Neuron (in vitro differentiated cells): ENCODE results near the gene RNF114.

Experiments
- H2AFZ ChIP-seq: one replicate; pipeline ENCODE4 v1.6.1; 2013; ENCODE audit warnings: low read depth, mild to moderate bottlenecking, inconsistent platforms, low read length, moderate library complexity
- H3K27me3 ChIP-seq: one replicate; pipeline ENCODE4 v1.6.1; 2013; ENCODE audit warnings: low read length; ENCODE audit not compliant: insufficient read depth
- H3K36me3 ChIP-seq: one replicate; pipeline ENCODE4 v1.6.1; 2013; ENCODE audit warnings: low read length; ENCODE audit not compliant: insufficient read depth
- H3K4me1 ChIP-seq: one replicate; pipeline ENCODE4 v1.6.1; 2013; ENCODE audit warnings: low read length; ENCODE audit not compliant: insufficient read depth
- H3K4me3 ChIP-seq: 2 replicates; pipeline ENCODE4 v1.5.1; 2013; ENCODE audit warnings: mild to moderate bottlenecking, low read length, moderate library complexity
- H3K9me3 ChIP-seq: one replicate; pipeline ENCODE4 v1.6.1; 2013; ENCODE audit warnings: low read length

Gene RNF114

GRCh38 chr20:49908258-49908565 is 28.0 kb upstream of the RNF114 start:
- H3K27me3 ChIP-seq: no peaks in the 10 kb centered on the region
- peaks cover 43% of the 10 kb centered on the region for H3K36me3 ChIP-seq
- no peaks in the 10 kb centered on the region for H3K9me3 ChIP-seq

GRCh38 chr20:49909499-49910339 is 26.5 kb upstream of the RNF114 start:
- Histone ChIP-seq H2AFZ (no peak overlapping the region), H3K4me3 (no peak overlapping the region), H3K9me3 (no peaks in the 10 kb centered on the region), H3K36me3 (peaks cover 34% of the 10 kb centered on the region), H3K4me1 (peaks cover 31% of the 10 kb centered on the region), H3K27me3 (no peaks in the 10 kb centered on the region)

More at GRCh38 chr20:49908258-49908565, 28.0 kb upstream of the RNF114 start:
- Histone ChIP-seq H2AFZ (no peak overlapping the region), H3K4me1 (peaks cover 18% of the 10 kb centered on the region), H3K4me3 (no peak overlapping the region)

GRCh38 chr20:49910340-49910706 is 25.9 kb upstream of the RNF114 start:
- no peaks in the 10 kb centered on the region for H3K9me3 ChIP-seq
- peaks cover 28% of the 10 kb centered on the region for H3K36me3 ChIP-seq
- no peak overlapping the region for H2AFZ ChIP-seq
- H3K4me3 ChIP-seq: no peak overlapping the region
- H3K4me1 ChIP-seq: peaks cover 31% of the 10 kb centered on the region
- H3K27me3 ChIP-seq: no peaks in the 10 kb centered on the region

DNA sequence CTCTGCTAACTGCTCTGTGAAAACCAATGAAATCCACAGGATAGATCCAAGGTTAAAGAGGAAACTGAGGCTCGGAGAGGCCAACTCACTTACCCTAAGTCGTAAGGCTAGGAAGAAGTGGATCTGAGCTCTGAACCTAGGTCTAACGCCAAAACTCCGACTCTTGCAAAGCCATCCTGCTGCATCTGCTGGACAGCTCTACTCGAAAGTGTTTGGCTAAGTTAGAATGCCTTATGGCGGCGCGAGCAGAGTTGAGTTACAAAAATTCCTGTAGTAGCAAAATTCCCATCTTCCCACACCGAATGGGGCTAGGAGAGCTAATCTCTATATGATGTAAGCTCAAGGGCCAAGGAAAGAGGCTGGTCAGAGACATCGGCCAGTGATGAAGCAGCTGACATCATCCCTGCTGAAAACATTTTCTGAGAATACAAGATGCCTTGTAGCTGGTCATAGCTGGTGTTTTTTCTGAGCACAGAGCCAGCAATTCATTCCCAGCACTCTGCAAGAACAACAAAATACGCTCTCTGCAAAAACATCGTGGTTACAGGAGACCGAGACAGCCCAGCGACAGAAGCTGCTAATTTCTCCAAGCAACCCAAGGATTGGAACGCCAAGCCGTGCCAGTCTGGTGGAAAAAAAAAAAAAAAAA is 22.7 kb upstream of the RNF114 start:
- Histone ChIP-seq H2AFZ (no peak overlapping the region), H3K9me3 (no peaks in the 10 kb centered on the region), H3K4me1 (peaks cover 34% of the 10 kb centered on the region), H3K27me3 (no peaks in the 10 kb centered on the region), H3K36me3 (peaks cover under 1% of the 10 kb centered on the region), H3K4me3 (peak overlapping the region; percentile 14)

DNA sequence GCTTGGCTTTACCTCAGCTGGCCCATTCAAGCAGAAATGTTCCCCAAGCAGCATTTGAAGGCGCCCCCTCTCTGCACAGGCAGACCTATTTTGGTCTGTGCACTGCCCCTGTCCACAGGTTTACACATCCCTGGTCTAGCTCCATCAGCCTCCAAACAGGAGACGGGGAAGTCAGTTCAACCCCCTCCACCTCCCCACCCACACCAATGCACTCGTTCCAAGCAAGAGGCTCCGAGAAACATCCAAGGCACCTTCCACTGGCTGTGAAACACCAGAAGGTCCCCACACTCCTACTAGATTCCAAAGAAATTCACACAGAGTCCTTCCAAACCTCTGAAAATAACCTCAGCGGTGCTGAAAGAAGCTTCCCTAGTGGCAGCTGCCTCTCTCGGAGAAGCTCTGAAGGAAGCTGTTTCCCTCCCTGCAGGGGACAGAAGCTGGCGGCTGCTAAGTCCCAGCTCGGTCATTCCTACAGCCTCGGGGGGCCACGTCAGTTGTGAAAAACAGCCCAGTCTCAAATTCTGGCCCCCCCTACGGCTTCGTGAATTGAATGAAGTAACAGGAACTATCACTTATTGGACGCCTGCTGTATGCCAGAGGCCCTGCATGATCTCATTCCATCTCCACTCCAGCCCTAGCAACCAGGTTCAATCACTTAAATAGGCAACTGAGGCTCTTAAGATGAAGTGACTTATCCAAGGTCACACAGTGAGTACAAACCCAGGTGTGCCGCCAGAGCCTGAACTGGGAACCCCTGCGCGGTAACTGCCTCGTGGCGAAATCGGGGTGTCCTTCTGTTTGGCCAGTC is 21.7 kb upstream of the RNF114 start:
- Histone ChIP-seq H3K4me3 (peak overlapping the region; percentile 87), H3K27me3 (no peaks in the 10 kb centered on the region), H2AFZ (peak overlapping the region; percentile 95), H3K4me1 (peaks cover 31% of the 10 kb centered on the region), H3K36me3 (no peaks in the 10 kb centered on the region), H3K9me3 (no peaks in the 10 kb centered on the region)

GRCh38 chr20:49915118-49915379 is 21.1 kb upstream of the RNF114 start:
- H3K27me3 ChIP-seq: no peaks in the 10 kb centered on the region
- peak overlapping the region; percentile 95 for H2AFZ ChIP-seq
- H3K36me3 ChIP-seq: no peaks in the 10 kb centered on the region
- no peaks in the 10 kb centered on the region for H3K9me3 ChIP-seq
- peak overlapping the region; percentile 87 for H3K4me3 ChIP-seq
- peaks cover 25% of the 10 kb centered on the region for H3K4me1 ChIP-seq

GRCh38 chr20:49915380-49916145 is 20.6 kb upstream of the RNF114 start, which contains the start of gene SPATA2:
TSS of gene SPATA2 (minus strand) at chr20:49915529. CDS start at chr20:49908490, 7,039 bp downstream.
- H2AFZ ChIP-seq: peak within 1 kb of the TSS; percentile 95
- H3K27me3 ChIP-seq: no peaks in the 10 kb centered on the region
- peaks cover 20% of the 10 kb centered on the region for H3K4me1 ChIP-seq
- H3K4me3 ChIP-seq: peak within 1 kb of the TSS; percentile 87
- H3K36me3 ChIP-seq: no peaks in the 10 kb centered on the region
- no peaks in the 10 kb centered on the region for H3K9me3 ChIP-seq

- H3K36me3 ChIP-seq: no peaks in the 10 kb centered on the region
- H3K4me3 ChIP-seq: peak overlapping the region; percentile 87
- peak overlapping the region; percentile 95 for H2AFZ ChIP-seq
- H3K9me3 ChIP-seq: no peaks in the 10 kb centered on the region
- H3K4me1 ChIP-seq: peaks cover 18% of the 10 kb centered on the region
- H3K27me3 ChIP-seq: no peaks in the 10 kb centered on the region
Observed at GRCh38 chr20:49916146-49917002, 19.8 kb upstream of the RNF114 start.

DNA sequence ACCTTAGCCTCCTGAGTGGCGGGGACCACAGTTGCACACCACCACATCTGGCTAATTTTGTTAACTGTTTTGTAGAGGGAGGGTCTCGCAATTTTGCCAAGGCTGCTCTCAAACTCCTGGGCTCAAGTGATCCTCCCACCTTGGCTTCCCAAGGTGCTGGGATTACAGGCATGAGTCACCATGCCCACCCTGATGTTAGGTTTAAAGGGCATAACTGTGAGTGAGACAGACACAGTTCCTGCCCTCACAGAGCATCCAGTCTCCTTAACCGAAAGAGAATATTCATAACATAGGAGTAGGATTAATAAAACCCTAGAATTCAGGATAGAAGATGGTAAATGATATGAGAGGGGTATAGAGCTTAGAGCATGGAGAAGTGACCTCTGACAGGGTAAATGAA is 17.8 kb upstream of the RNF114 start:
- H3K4me3 ChIP-seq: no peak overlapping the region
- H2AFZ ChIP-seq: no peak overlapping the region
- no peaks in the 10 kb centered on the region for H3K36me3 ChIP-seq
- no peaks in the 10 kb centered on the region for H3K9me3 ChIP-seq
- no peaks in the 10 kb centered on the region for H3K27me3 ChIP-seq
- H3K4me1 ChIP-seq: peaks cover 14% of the 10 kb centered on the region

DNA sequence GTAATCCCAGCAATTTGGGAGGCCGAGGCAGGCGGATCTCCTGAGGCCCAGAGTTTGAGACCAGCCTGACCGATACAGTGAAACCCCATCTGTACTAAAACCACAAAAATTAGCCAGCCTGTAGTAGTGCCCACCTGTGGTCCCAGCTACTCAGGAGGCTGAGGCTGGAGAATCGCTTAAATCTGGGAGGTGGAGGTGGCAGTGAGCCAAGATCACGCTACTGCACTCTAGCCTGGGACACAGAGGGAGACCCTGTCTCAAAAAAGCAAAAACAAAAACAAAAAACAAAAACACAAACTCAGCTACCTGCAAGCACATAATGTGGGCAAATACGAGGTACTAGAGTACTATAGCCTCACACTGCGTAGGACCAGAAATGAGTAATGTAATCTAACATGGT is 17.2 kb upstream of the RNF114 start:
- peaks cover 8% of the 10 kb centered on the region for H3K4me1 ChIP-seq
- H3K4me3 ChIP-seq: no peak overlapping the region
- H3K9me3 ChIP-seq: no peaks in the 10 kb centered on the region
- no peak overlapping the region for H2AFZ ChIP-seq
- H3K36me3 ChIP-seq: no peaks in the 10 kb centered on the region
- no peaks in the 10 kb centered on the region for H3K27me3 ChIP-seq

GRCh38 chr20:49919461-49919860 is 16.7 kb upstream of the RNF114 start:
- Histone ChIP-seq H3K27me3 (no peaks in the 10 kb centered on the region), H3K4me3 (no peak overlapping the region), H3K9me3 (no peaks in the 10 kb centered on the region), H2AFZ (no peak overlapping the region), H3K4me1 (peaks cover 3% of the 10 kb centered on the region), H3K36me3 (no peaks in the 10 kb centered on the region)

- Histone ChIP-seq H3K4me1 (no peaks in the 10 kb centered on the region), H3K9me3 (no peaks in the 10 kb centered on the region), H2AFZ (no peak overlapping the region), H3K4me3 (no peak overlapping the region), H3K36me3 (no peaks in the 10 kb centered on the region), H3K27me3 (no peaks in the 10 kb centered on the region)
Observed at GRCh38 chr20:49924247-49924646, 11.9 kb upstream of the RNF114 start.
